HG03175 (cell line): ENCODE data around the gene EML4.
A peak's percentile ranks its signal among the peaks of the same experiment; 100 is the strongest.
"Not testable (repeated sequence)": the region's sequence is repeated elsewhere in the genome, so short reads cannot be mapped to it uniquely, and the experiment has no call there.

ENCODE experiments used
- ATAC-seq: cut with Tn5 transposase; IDR thresholded peaks from one replicate; pipeline ENCODE4 v1.9.1; 2021; ENCODE audit warnings: mild to moderate bottlenecking, moderate library complexity; ENCODE audit not compliant: unreplicated experiment

The EML4 gene

DNA sequence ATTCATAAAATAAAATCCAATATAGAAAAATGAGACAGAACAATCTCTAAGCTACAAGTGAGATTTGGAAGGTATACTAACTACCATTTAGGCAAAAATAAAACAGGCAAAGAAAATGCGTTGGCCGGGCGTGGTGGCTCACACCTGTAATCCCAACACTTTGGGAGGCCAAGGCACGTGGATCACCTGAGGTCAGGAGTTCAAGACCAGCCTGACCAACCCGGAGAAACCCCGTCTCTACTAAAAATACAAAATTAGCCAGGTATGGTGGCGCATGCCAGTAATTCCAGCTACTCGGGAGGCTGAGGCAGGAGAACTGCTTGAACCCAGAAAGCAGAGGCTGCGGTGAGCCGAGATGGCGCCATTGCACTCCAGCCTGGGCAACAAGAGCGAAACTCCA lies 178.4 kb downstream of the EML4 start:
- not testable (repeated sequence) for ATAC-seq

DNA sequence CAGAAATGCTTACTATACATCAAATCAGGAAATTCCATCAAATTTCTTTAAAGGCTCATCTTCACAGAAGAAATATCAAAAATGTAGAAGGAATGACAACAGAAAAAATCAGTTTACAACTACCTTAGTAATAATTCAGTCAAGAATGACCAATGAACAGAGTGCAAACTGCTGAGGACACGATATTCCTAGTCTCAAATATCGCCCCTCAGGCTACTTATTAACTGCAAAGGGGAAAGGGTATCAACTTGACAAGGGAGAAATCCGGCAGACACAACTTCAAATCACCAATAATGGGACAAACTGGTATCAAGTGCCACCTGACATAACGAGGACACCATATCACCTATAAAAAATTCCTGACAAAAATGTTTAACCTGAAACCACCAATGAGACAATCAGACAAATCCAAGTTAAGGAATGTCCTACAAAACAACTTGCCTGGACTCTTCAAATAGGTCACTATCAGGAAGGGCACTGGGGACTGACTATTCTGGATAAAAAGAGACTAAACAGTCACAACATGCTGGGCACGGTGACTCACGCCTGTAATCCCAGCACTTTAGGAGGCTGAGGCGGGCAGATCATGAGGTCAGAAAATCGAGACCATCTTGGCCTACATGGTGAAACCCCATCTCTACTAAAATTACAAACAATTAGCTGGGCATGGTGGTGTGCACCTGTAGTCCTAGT lies 179.1 kb downstream of the EML4 start:
- ATAC-seq: no peak

DNA sequence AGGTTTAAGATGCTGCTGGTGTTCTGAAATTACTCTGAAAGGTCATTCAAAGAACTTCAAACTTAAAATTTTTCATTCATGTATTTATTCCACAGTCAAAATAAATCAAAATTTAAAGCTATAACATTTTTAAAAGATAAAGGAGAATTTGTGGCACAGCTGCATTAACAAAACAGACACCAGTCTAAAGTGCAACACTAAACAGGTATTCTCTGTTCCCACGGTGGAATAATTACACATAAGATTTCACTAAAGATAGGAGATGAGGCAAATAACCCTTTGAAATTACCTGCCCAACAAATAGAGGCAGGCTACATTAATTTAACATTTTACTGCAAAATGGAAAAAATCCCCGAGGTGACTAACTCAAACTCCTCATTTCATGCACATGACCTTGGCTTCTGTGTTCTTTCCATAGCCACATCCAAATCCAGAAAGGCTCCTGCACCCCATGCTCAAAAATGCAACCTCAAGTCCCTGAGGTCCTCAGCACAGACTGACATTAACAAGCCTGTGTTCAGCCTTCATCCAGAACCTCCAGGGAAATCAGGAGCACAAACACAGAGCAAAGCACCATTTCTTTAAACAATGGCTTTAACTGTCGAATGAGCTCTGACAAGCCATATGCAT lies 181.4 kb downstream of the EML4 start:
- no peak for ATAC-seq

DNA sequence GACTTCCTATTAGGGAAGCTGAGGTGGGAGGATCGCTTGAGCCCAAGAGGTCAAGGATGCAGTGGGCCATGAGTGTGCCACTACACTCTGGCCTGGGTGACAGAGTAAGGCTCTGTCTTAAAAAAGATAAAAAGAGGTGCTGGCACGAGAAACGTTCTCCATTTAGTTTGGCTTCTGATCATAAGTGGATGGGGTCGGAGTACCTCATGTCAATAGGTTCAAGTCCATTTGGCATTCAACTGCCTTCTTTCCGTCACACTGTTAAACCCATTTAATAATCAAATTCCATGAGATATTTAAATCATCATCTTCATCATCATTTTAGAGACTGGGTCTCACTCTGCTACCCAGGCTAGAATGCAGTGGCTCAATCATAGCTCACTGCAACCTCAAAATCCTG lies 182.7 kb downstream of the EML4 start:
- no peak for ATAC-seq

DNA sequence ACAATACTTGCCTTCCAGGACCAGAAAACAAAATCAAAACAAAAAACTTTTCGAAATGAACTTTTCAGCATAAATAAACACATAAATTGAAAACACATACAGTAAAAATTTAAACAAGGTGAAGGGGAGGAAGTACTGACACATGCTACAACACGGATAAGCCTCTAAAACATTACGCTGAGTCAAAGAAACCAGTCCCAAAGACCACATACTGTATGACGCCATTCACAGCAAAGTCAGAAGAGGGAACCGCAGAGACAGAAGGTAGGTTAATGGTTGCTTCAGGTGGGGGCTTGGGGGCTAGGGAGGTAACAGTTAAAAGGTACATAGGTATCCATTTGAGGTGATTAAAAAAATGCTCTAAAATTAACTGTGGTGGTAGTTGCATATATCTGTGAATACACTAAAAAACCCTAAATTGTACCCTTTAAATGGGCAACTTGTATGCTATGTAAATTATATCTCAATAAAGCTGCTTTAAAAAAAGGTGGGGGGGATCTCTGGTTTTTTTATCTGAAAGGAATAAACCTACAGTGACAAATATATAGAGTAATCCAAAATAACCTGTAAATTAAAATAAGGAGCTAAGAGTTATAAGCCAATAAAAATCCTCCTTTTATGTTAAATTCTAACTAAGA lies 184.8 kb downstream of the EML4 start:
- ATAC-seq: no peak

DNA sequence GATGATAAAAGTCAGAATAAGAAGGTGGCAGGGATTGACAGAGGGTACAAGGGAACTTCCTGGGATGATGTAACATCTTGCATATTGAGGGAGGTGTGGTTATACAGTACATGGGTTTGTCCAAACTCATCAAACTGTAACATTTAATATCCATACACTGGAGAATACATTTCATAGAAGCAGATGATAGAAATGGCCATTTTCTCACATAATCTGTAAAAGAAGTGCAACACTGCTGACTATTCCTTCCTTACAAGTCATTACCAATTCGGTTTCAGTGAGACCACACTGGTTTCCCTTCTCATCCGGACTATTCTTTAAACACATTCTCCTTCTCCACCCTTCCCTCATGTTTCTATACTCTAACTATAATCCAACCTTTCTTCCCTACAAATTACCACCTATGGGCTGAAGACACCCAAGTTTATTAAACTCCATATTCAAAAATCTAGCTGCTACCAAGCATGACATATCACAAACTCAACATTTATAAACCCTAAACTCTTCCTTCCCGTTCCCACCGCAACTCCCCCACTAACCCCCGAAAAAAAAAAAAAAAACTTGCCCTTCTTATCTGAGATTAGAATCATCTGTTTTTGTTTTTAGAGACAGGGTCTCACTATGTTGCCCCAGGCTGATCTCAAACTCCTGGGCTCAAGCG lies 190.3 kb downstream of the EML4 start:
- no peak for ATAC-seq

DNA sequence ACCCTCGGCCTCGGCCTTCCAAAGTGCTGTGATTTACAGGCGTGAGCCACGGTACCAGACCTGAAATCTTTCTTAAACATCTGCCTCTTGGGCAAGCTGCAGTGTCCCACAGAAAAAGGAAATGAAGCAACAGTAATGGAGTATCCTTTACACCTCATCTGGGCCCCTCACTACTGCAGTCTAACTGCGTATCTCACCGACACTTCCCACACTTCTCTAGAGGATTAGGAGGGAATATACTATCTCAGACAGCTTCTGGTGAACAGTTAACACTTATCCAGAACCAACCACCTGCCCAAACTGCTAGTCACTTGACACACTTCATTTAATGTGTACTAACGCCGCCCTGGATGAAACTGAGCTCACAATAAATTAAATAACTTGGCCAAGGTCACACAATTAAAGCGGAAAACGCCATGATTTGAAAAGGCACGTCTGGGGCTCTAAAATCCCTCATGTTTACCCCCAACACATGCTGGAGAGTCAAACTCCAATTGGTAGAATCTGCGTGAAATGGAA lies 190.9 kb downstream of the EML4 start:
- no peak for ATAC-seq

DNA sequence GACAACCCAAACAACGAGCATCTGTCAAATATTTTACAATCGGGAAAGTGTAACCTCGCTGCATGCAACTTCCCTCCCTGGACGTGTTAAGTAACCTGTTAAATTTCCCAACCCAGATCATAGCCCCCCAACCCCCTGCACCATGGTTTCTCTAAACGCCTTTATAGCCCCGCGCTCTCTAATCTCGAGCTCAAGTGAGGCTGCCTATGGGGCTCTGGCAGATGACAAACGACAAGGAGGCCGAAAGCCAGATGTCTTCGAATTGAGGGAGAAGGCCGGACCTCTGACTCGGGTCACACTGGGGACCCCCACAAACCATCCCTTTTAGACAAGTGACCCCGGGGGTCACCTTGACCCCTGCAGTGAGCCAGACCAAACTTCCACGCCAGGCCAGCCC lies 191.3 kb downstream of the EML4 start:
- no peak for ATAC-seq

DNA sequence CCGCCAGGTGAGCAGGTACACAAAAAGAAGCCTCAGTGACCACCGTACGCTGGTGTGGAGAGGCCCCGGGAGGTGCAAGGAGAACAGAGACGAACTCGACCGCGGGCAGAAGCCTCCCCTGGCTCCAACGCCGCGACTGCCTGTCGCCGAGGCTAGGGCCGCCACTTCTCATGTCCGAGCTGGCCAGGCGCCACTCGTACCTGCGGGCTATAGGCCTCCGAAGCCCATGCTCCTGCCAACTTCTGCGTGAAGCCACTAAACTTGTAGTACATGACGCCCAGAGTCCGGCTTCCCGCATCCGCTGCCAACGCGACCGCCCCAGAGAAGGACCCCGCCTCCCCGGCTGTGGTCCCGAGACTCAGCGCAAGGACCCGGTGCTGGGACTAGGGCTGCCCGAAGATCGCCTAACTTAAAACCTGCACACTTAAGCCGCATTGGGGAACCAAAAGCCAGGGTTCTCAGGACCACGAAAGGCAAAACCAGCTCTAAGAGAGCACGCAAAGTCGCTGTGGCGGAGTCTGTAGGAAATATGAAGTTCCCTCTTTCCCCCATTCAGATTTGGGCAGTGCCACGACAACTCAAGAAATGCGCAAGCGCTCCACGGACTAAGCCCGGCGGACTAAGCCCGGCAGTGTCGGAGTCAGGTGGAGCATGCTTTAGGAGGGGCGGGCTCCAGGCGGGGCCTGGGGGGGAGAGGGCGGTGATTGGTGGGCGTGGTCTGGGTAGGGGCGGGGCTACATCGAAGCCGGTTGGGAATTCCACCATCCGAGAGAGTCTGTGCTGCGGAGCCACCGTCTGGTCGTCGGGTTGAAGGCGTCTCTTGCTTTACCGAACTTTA lies 192.0 kb downstream of the EML4 start, which contains the start of gene COX7A2L:
TSS of gene COX7A2L (minus strand) at position 328 of the 838 bp plus-strand sequence. CDS start at position 272, 56 bp downstream.
- peak; percentile 94 for ATAC-seq

DNA sequence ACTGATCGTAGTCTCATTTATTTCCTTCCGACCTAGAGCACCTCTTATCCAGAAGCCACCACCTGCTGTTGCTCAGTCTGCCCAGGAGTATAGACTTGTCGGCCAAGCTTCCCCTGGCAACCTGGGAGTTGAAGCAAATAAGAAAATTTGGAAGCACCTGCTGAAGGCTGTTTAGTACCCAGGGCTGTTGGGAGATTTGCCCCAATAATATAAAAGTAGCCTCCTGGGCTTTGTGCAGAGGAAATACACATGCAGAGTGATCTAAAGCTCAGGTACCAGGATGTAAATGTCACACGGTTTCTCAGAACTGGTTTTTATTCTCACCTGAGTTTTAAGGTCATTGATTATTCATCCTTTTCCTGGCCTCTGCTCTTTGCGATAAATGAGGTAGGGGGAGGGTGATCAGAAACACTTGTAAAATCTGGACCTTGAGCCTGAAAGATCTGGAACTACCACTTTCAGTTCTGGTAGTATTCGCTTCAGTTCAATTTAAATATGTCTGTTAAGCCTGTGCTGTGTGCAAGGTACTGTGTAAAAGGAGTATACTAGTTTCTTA lies 192.7 kb downstream of the EML4 start:
- ATAC-seq: peak; percentile 35

DNA sequence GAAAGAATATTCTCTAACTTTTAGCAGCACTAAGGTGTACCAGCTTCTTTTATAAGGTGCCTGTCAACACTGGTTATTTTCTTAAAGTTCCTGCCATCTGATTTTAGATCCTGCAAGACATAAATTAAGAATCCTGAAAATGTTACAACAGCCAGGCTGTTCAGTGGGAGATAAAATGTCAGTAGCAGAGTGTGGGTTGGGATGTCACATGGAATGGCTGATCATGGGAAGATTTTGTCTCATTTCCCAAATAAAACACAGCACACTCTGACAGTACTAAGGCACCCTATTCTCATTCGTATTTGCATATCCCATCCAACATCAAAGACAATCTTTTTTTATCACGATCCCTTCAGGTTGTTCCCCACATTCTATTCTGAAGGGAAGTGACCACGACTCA lies 194.3 kb downstream of the EML4 start:
- no peak for ATAC-seq

DNA sequence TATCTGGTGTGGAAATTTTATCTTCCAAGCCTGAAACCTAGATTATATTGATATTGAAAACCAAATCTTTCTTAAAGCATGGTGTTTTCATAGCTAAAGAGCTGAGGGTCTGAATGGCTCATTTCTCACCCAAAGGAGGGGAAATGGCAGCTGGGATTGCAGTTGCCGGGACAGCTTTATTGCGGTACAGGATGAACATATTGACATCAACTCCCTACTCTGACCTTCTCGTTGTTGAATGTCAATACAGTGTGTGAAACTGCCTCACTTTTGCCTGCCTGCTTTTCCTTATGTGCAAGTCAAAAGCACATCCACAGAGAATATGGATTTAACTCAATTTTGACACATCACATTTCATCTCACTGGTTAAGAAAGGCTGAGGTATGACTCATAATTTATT lies 195.5 kb downstream of the EML4 start:
- ATAC-seq: no peak

DNA sequence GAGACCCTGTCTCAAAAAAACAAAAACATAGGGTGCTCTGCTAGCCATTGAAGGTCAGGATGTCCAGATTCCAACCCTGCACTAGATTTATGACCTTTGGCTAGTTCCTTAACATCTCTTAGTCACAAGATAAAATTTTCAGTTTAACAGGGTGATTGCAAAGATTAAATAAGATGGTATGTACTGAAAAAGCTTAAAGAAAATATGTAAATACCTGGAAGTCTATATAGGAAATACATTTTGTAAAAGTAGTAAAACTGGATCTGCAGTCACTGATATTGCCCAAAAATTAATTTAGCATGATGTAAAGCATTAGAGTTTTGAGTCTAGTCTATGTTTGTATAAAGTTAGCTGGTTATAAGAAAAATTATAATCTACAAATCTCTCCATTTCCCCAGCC lies 197.3 kb downstream of the EML4 start:
- no peak for ATAC-seq

DNA sequence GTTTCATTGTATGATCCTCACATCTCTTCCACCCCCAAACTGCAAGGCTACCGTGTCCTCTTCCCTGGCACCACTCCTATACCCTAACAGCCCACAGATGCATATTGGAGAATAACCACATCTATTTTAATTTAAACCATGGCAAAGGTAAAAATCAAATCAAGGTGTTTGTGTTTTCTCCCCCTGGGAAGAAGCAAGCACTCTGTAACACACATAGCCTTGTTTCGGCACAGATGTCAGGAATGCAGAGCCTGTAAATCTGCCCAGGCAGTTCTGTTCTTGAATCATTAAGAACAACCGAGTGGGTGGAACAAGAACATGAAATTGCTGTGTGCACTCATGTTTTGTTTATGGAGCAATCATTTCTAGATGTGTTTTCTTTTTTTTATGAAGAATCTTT lies 198.7 kb downstream of the EML4 start:
- ATAC-seq: no peak

DNA sequence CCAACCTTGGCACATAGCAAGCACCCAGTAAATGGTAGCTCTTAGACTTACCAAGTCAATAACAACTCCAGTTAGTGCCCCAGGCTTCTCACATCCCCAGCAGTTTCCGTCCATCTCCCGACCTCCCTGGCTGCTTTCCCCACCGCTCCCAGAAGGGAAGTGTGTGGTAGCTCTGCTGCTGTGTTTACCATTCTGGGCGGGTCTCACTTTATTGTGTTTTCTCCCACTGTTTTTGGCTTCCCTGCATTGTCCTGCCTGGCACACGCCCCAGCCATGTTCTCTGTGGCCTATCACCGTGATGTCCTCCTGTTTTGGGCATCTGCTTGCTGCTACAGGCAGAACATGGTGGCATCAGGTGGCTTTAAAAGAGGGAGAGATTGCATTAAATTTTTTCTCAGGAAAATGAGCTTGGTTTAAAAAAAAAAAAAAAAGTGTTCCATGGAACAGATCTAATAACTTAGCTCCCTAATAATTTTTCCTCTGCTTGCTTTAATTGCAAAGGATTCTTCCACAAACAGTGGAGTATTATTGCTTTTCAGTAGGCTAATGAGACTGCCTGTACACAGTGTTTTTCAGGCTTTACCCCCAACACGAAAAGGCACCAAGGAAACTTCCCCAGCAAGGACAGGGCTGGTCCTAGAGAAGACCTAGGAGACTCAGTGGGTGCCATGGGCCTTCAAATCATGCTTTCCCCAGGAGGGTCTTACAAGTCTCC lies 199.8 kb downstream of the EML4 start:
- no peak for ATAC-seq

DNA sequence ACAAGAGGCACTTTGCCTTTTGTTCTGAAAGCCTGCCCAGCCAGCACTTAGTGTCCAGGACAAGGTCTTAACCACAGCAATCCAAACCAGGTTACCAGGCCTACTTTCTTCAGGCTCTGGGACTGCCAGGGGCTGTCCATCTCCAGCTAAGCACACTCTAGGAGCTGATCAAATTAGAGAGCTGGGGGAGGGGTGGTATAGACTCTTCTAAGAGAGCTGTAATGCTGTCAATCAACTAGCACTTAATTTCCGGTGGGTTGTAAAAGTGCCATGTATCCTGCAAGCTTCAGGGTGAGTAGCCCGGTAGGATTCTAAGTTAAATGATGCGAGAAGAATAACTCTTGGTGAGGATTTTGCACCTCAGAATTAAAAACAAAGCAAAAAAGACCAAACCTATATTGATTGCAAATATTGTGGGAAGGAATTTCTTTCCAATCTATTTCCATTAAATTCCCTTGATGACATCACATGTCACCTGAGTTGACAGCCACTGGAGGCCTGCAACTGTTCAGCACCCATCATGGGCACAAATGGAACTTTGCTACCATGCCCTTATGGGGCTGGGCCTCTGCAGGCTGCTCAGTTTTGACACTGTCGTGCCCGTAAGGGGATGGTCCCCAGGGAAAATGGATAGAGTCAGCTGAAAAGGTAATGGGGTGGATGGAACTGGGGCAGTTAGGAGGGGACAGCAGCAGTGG lies 200.5 kb downstream of the EML4 start:
- ATAC-seq: no peak

DNA sequence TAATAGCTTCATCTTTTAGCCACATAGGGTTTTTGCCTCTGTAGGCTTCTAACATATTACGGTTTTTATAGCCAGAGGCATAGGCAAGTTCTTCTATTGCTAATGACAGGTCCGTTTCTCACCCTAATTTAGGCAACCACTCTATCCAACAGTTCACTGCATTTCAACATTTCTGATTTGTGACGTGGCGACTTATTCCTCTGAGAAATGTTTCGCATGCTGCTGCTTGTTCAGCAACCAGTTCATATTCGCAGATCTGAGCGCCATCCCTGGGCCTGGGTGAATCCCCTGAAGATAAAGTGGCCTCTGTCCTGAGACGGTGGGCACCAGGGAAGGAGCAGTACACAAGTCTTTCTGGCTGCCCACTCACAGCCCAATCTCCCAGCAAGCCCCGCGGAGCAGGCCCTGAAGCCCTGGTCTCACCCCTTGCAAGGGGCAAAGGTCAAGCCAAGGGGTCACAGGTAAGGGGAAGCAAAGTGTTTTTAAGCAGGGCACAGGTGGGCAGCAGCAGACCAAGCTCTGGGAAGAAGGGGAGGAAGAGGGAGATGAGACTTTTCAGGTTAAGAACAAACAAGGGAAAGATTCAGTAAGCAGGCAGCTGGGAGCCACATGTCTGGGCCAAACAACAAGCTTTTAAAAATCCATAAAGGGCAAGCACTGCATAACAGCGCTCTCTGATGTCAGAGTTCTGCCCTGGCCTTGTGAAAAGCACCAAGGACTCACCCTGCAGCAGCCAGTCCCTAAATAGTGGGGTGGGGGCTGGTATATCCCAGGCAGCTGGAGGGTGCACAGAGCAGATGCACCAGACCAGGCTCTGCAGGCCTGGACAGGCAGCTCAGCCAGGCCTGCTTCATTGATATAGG lies 202.7 kb downstream of the EML4 start:
- ATAC-seq: no peak
